NCI-H2107 treated with DMSO at 0.1 percent for 48 hours (cell line): ENCODE measurements around the gene ARFGAP1.
"Not testable (repeated sequence)": the region's sequence is repeated elsewhere in the genome, so short reads cannot be mapped to it uniquely, and the experiment has no call there.

ENCODE experiments used
- DNase-seq: peaks from one replicate; lab custom pipeline; 2025; ENCODE audit not compliant: unreplicated experiment; lab: John Stamatoyannopoulos, UW

Gene ARFGAP1

DNA sequence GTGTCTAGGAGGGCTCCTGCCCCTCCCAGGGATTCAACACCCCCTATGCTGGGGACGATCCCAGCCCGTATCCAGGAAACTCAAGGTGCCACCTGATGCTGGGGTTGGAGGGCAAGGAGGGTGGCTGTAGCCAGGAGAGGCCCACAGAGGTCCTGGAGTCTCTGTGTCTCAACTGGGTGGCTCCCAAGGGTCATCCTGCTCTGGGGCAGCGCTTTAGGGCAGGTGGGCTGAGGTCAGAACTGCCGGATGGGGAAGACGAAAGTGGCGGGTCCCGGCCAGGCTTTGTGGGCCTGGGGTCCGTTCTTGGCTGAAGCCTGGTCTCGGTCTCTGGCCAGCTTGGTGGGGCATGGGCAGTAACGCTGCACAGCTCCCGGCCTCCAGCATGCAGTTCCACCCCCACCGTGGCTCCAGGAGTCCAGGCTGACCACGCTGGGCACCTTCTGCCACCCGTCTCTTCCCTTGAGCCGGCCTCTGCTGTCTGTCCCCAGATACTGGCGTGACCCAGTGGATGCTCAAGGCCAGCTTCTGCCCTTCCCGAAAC is 17.6 kb downstream of the ARFGAP1 start:
- no peak for DNase-seq

- DNase-seq = peak; percentile 21
Measured at GRCh38 chr20:63290677-63291472, 18.3 kb downstream of the ARFGAP1 start.

GRCh38 chr20:63291811-63292210 is 19.2 kb downstream of the ARFGAP1 start:
- no peak for DNase-seq

- no peak for DNase-seq
Measured at GRCh38 chr20:63292292-63292701, 19.7 kb downstream of the ARFGAP1 start.

- no peak for DNase-seq
Measured at GRCh38 chr20:63292904-63293303, 20.3 kb downstream of the ARFGAP1 start, which contains the start of gene COL20A1. Gene COL20A1, plus strand, starts transcription at chr20:63293186. Its CDS starts 1,922 bp downstream, at chr20:63295108.

GRCh38 chr20:63293456-63293855 is 20.8 kb downstream of the ARFGAP1 start:
- no peak for DNase-seq

DNA sequence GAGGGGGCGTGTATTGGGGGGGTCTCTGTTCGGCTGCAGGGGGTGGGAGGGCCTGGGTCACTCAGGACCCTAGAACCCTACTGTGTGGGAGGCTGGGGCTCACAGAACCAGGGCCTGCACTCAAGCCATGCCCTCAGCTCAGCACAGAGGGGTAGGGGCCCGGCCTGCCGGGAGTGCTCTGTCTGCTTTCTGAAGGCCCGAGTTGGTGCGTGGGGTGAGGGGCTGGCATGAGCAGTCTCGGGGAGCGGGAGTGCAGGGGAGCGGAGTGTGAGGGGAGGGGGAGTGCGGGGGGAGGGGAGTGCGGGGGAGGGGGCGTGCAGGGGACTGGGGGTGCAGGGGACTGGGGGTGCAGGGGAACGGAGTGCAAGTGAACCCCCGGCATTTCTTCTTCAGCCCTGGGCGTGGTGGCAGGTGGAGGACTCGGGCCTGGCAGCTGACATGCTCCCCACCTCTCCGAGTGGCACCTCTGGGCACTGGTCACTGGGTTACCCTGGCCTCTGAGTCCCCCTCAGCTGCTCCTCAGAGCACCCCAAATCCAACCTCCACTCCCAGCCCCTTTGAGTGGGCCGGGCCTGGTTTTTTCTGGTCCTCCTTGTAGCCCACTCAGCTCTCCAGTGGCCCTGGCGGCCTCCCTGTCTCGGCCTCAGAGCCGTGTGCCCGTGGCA is 21.4 kb downstream of the ARFGAP1 start:
- DNase-seq = no peak

DNA sequence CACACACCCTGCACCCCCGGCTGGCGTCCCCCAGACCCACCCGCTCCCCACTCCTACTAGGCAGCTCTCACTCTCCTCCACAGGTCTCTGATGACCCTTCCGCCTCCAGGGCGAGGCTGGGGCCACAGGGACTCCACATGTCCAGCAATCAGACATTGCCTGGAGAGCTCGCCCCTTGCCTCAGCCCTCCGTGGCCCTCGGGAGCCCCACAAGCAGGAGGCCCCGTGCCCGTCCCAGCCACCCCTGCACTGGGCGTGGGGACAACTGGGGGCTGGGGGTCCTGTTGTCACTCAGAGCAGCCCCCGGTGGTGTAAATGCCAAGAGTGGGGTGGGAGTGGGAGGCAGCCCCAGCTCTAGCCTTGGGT is 21.9 kb downstream of the ARFGAP1 start:
- no peak for DNase-seq

GRCh38 chr20:63295018-63295417 is 22.4 kb downstream of the ARFGAP1 start:
- DNase-seq = no peak

DNA sequence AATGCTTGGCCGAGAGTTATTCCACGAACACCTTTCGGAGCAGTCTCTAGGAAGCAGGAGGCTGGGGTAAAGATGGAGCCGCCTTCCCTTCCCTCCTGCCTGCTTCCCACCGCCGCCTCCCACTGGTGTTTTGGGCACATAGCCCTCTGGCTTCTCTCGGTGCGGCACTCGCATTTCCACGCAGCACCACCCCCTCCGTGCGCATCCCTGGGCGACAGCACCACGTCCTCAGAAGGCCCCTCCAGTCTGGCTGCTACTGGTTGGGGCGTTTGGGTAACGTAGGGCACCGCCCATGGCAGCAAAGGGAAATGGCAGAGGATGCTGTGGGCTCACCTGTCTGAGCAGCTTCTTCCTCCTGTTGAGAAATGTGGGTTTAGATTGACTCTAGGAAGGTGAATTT is 22.8 kb downstream of the ARFGAP1 start:
- DNase-seq = no peak

DNA sequence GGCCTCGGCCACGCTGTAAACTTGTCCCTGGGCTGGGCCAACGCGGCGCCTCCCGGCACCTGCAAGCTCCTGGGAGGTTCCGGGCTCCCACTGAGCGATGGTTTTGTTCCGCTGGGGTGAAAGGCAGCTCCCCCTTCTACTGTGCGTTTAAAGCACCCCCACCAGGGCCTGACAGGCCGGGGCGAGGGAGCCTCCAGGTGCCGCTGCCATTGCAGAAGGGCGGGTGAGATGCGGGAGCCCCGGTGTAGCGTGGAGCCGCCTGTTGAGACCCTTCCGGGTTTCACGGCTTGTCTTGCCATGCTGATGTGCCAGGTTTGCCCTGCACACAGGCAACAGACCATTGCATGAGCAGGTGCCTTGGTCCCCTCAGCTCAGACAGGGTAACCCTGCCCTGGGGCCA is 23.2 kb downstream of the ARFGAP1 start:
- no peak for DNase-seq

GRCh38 chr20:63296531-63297299 is 24.1 kb downstream of the ARFGAP1 start:
- no peak for DNase-seq

DNA sequence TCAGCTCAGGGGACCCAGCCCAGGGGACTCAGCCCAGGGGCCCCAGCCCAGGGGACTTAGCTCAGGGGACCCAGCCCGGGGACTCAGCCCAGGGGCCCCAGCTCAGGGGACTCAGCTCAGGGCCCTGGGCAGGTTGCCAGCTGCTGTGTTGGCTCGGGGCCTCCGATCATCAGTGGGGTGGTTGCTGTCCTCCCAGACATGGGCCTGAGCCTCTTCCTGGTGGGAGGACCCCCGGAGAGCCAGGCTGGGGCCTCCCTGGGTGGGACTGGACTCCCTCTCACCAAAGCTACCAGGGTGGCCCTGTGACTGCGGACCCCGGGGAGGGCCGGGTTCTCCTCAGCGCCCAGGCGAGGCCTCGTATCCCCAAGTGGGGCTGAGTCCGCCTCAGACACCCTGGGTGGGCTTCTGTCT is 24.8 kb downstream of the ARFGAP1 start:
- DNase-seq = no peak

GRCh38 chr20:63297796-63298572 is 25.4 kb downstream of the ARFGAP1 start:
- DNase-seq = no peak

- DNase-seq = no peak
Measured at GRCh38 chr20:63298731-63299312, 26.2 kb downstream of the ARFGAP1 start.

- no peak for DNase-seq
Measured at GRCh38 chr20:63301671-63302070, 29.1 kb downstream of the ARFGAP1 start.

DNA sequence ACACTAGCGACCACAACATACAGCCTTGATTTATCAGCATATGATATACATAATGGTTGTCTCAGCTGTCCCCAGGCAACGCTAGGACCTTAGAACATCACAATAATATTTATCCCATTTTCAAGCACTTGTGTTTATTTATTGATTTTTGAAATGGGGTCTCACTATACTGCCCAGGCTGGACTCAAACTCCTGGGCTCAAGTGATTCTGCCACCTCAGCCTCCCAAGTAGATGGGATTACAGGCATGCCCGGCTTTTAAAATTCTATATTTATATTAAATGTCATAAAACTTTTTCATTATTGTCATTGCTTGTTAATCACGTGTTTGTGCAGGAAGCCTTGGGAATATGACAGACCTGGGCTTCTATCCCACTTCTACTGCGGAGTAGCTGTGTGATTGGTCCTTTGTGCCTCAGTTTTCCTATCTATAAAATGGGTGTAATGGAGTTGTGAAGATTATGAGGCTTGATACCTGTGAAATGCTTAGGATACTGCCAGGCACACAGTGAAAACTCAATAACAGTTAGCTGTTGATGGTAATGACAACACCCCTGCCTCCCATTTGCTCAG is 30.6 kb downstream of the ARFGAP1 start:
- DNase-seq = no peak

DNA sequence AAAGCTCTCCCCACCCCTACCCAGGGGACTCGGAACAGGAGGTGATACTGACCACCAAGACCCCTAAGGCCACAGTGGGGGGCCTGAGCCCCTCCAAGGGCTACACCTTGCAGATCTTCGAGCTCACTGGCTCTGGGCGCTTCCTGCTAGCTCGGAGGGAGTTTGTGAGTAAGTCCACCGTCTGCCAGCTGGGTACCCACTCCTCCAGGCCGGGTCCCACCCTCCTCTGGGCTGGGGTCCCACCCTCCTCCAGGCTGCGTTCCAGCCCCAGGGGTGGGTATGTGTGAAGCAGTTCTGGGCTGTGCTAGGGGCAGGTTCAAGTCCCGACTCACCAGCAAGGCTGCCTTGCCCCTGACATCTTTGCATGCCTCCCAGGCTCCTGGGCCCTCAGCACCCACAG is 32.8 kb downstream of the ARFGAP1 start:
- no peak for DNase-seq

DNA sequence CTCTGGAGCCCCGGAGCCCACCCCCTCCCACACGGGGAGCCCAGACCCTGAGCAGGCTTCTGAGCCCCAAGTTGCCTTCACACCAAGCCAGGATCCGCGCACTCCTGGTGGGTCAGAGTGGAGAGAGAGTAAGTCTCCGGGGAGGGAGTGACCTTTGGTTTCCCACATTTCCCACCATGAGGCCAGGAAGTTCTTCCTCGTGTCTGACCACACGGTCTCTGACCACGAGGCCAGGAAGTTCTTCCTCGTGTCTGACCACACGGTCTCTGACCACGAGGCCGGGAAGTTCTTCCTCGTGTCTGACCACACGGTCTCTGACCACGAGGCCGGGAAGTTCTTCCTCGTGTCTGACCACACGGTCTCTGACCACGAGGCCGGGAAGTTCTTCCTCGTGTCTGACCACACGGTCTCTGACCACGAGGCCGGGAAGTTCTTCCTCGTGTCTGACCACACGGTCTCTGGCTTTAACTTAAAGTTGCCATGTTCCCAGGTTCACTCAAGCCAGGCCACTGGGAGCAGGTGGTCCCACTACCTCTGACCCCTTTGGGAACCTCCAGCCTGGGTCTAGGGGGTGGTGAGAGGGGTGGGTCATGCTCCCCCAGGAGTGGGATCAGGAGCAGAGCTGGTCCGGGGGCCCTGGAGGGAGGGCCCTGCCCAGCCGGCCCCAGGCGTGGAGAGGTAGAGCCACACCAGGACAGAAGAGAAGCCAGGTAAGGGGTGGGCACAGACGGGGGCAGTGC is 33.5 kb downstream of the ARFGAP1 start:
- DNase-seq = not testable (repeated sequence)
